Raji (cell line): ENCODE results near the gene USP35.

Source experiments
- POLR2A ChIP-seq: IDR thresholded peaks from 2 replicates; pipeline ENCODE4 v1.6.1; 2011; ENCODE audit warnings: low read depth, low read length, control low read depth; ENCODE audit not compliant: insufficient read depth

The USP35 gene

DNA sequence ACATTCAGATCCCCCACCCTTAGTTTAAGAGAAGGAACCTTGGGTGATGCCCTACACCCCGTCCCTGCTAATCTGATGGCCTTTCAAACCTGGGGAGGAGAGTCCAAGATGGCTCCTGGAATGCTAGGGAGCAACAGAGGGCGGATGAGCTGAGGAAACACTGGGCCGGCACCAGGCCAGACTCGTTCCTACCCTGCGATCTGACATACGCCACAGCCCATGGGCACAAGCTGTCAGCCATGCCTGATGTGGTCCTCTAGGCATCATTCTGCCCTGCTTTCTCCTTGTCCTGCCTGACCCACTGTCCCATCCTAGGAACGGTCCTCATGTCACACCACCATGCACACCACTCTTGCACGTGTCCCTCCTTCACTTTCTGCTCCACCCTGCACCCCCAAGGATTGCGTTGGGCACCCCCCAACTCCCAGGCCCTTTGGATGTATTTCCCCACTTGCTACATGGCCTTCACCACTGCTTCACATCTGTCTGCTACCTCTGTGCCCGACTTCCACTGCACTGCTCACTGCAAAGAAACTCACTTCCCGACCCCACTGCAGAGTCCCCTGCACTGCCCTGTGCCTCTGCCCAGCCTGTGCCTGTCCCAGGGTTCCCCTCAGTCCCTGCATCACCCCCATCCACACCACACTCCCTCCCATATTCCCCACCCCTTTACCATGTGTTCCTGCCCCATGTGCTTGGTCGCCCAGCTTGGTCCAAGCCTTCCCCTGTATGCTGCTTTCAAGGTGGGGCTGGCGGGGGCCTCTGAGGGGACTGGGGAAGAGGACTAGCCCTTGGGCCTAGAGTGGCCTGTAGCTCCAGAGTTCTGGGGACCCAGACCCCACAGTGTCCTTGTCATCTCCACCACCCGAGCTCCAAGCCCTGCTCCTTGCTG lies 29.2 kb downstream of the USP35 start:
- TF ChIP-seq POLR2A, result no peak

DNA sequence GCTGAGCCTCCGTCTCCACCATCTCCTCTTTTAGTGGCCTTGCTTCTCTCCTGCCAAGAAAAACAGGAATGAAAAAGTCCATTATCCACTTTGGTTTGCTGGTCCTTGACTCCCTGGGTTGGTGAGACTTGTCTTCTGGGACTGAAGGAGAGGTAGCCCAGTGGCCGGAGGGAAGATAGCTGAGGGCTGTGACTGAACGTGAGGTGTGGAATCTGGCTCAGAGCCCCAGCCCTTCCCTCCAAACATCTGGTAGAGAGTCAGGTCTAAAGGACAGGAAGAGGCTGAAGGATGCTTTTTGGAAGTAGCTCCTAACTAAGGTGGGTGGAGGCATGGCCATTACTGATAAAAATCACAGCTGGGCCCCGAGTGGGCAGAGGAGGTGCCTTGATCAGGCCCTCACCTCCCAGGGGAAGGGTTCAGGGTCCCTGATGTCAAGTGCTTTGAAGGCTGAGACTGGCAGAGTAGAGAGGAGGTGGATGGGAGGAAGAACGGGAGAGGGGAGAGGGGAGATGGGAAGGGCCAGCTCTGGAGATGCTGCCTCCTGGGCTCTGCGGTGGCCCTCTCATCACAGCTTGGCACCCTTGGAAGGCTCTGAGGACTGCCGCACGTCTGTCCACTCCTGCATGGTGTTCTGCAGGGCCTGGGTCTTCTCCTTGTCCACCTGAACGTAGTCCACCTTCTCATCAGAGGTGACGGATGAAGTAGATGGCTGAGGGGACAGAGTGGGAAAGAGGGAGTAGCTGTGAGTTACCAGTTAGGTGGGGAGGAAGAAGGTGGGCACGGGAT lies 30.2 kb downstream of the USP35 start:
- TF ChIP-seq POLR2A, result no peak

DNA sequence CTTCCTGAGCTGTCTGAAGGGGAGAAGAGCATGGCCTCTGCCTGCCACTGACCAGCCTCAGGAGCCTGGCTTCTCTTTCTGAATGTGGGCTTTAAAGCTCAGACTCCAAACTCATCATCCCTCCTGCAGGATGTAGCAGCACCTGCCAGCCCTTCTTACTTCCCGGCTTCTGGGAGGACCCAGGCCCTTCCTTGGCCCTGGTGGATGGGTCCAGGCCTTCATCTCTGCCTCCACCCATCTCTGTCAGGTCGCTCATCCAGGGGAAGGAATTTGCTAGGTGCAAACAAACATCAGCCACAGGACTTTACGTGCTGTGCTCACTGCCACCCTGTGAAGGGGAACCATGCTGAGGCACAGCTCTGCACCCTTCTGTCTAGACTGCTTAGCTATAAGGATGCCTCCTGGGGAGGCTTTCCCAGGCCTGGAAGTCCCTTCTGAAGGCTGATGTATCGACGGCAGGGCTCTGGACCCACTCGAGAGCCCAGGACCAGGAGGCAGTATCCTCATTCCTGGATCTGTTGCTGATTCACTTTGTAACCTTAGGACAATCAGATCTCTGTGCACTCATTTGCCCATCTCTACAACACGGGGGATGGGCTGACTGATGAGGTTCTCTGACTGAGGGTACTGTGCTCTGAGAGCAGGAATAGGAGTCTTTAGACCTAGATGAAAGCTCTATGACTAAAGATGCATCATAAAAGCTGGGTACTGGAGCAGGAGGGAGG lies 30.9 kb downstream of the USP35 start:
- no peak for TF ChIP-seq POLR2A

DNA sequence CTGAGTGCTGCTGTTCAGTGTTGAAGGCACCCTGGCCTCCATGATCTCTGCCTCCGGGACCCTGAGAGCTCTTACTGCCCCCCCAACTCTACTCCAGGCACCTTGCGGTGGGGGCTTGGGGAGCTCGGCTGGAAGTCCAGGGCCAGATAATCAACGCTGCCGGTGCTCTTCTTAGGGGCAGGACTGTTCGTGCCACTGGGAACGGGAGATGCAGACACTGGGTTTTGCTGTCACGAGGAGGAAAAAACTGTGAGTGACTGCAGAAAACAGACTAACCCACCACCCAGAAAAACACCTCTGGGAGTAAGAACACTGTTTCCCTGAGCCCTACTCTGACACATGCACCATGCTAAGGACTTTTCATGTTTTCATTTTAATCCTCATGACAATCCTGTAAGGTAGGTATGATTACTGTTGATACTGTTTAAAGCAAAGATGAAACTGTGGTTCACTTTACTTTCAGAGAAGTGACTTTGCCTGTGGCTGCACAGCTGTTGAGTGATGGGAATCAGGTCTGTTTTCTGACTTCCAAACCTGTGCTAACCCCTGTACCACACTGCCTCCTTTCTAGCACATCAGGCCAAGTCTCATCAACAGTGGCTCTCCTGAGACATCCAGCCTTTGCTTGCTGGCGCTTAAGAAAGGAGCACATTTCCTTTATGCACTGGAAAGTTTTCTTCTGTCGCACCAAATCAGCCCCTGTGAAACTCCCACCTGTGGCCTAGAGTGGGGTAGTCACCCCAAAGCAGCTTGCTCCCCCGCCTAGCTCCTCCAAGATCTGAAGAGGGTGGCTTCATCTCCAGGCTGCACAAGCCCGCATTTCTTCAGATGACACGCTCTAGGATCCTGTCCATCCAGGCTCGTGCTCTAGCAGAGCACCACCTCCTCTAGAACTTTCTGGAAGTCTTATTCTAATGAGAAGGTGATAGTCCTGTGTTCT lies 31.8 kb downstream of the USP35 start:
- TF ChIP-seq POLR2A, result no peak

DNA sequence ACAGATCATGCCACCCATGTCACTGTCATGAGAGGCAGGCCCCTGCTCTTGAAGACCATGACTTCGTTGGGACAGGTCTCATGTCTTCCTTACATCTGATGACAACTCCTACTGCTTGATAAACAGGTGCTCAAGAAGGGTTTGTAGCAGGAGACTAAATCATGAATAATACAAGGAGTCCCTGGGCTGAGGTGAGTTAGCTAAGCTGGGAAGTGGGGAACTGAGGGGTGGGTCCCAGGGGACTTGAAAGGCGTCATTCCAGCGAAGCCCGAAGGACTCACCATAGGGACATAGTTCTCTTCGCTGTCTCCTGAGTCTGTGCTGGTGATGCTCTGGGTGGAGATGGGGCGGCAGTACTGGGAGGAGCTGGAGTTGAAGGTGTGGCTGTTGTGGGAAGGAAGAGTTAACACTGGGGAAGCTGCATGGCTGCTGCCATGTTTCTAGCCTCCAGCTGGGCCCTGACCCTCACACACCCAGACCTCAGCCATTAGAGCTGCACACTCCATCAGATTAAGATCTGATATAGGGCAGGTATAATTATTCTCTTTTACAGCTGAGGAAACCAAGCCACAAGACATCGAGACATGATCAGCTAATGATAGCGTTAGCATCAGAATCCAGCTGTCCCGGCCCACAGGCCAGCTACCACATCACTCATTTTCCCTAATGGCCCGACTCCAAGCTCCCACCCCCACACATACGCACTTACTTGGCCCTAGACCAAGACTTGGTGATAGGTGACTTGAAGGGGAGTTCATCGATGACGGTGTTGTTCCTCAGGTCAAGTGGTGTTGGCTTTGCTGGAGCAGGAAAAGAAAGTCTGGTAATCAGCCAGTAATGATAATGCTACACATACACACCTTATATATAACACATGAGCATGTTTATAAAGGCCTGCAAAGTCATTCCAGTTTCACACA lies 32.9 kb downstream of the USP35 start:
- TF ChIP-seq POLR2A, result no peak

DNA sequence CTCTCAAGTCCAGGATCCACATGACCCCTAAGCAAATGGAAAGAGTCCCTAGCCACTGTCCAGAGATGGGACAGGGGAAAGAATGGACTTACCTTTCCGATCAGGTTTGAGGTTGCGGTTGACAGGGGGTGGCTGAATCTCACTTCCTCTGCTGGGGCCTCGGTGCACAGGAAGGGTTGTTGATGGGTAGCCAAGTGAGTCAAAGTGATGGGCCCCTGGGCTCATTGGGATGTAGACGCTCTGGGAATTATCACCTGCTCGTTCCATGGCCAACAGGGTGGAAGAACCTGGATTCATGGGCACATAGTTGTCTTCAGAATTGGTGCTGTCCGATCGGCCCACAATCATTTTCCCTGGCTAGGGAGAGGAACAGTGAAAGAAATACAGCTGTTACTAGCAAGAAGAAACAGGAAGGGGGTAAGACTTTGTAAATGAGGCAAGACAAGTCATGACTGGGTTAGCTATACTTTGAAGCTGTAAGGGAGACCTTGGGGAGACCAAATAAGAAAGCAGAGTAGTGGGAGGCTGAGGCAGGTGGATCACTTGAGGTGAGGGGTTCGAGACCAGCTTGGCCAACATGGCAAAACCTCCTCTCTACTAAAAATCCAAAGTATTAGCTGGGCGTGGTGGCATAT lies 34.7 kb downstream of the USP35 start:
- TF ChIP-seq POLR2A, result no peak

DNA sequence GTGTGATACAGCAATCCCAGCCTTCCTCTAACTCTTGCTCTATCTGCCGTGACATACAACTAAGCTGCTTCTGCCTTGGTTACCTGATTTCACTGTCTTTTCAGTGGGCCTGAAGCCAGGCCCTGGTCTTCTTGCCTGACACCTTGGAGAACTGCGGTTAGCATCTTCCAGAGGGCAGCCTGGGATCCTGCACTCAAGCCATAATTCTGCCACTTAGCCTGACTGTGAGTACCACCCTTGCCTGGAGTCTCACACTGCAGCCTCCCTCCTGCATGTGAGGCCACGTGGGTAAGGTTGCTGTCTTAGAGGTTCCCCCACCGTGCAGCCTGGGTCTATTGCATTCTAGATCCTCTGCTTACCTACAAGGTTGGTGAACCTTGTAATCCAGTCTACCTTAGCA lies 35.8 kb downstream of the USP35 start:
- no peak for TF ChIP-seq POLR2A

DNA sequence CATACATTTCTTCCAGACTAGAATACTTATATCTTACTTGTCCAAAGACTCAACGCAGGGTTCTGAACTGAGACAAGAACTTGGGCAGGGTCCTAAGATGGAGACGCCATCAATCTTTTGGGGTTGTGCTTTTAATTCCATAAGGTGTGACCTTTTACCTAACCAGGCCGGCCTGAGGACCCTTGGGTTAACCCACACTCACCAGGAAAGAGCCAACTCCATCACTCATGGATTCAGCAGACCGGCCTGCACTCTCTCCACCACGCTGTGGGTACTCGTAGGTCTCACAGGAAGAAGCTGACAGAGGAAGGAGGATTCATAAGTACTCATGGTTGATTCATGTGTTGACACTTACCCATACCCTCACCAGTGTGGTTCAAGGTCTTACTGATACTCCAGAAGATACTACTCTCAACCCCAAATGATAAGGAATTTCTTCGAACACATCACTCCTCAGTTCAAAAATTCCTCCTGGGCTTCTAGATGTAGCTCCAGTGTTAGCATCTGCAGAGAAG lies 36.2 kb downstream of the USP35 start:
- TF ChIP-seq POLR2A, result no peak

DNA sequence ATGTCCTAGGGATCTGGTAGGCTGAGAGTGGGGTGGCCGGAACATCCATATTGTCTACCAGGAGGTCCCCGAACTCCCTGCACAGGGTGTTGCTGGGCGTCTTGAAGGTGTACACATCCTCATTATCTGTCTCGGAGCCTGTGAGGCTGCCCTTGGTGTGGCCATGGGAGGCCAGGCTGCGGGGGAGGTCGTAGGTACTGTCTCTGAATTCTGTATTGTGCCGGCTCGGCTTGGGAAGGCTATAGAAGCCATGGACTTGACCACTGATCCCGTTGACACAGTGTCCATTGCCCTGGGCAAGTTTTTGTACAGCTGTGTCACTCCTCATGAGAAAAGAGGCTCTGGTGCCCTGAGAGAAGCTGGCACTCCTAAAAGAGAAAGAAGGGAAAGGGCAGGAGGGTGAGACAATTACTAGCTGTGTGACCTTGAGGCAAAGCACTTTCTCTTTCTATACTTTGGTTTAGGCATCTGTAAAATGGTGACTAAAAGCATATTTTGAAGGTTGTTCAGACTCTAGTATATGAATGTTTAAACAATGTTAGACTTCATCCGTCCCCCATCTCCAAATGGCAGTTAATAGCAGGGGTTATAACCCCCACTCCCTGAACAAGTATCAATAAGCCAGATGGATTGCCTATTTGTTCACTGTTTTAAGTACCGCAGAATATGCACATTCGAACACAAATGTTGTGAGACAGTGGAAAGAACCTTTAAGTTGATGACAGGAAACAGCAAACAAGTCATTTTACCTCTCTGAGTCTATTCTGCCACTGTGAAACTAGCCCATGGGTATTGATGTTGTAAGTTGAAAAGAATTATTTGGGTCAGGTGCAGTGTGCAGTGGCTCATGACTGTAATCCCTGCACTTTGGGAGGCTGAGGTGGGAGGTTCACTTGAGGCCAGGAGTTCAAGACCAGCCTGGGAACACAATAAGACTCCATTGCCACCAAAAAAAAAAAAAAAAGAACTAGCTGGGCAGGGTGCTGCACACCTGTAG lies 38.3 kb downstream of the USP35 start:
- no peak for TF ChIP-seq POLR2A

DNA sequence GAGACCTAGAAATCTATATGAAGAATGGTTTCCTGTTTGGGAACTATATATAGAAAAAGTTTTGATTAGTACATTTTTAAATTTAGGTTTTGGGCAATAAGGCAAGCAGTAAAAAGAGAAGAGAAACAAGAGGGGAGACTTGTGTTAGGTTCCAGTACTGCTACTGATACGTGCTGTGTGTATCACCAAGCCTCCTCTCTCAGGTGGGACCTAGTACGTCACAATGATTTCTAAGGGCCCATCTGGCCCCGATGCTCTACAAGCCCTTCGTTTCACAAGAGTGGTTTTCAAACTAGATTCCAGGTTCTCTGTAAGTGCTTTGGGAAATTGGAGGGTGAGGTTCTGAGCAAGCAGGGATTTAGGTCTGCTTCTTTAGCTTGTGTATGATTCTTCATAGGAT lies 39.2 kb downstream of the USP35 start:
- TF ChIP-seq POLR2A, result no peak

DNA sequence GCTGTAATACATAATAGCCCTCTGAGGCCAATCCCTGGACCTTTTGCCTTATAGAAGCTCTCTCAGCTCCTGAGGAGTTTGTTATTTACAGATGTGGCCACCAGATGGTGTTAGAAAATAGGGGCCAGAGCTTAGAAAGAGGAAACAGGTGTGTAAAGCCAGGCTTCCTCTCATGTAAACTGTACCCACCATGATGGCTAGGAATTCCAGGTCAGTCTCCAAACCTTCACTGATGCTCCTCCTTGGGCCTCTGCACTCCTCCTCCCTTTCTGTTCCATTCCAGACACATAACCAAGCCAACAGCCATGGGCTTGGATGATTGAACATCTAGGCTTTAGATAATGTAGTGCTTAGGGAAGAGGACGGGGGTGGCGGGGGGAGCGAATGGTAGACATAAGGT lies 39.7 kb downstream of the USP35 start:
- TF ChIP-seq POLR2A, result no peak

DNA sequence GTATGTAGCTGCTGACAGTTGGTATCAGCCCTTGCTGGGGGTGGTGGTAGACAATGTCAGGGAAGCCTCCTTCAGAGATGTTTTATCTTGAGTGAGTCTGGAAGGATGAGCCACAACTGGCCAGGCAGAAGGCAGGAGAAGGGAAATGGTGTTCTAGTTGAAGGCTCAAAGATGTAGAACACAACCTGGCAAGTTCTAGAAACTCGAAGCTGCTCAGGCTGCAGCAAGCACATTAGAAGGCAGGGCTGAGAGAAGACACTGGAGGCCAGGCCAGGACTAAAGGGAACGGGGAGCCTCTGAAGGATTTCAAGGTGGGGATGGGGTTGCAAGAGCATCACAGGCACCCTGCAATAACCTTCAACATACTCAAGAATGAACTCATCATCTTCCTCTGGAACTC lies 40.4 kb downstream of the USP35 start:
- TF ChIP-seq POLR2A, result no peak
